HL-60 (cell line): ENCODE measurements around the gene CCDC187.

Experiments used
- GABPA ChIP-seq: IDR thresholded peaks from 2 replicates; pipeline ENCODE4 v1.6.1; 2012; ENCODE audit warnings: low read depth
- POLR2AphosphoS5 ChIP-seq: IDR thresholded peaks from 2 replicates; pipeline ENCODE4 v1.6.1; 2012; ENCODE audit warnings: low read depth
- REST ChIP-seq: IDR thresholded peaks from 2 replicates; pipeline ENCODE4 v1.6.1; 2012; ENCODE audit warnings: low read depth; ENCODE audit not compliant: insufficient replicate concordance
- SPI1 ChIP-seq: IDR thresholded peaks from 2 replicates; pipeline ENCODE4 v1.6.1; 2012; ENCODE audit warnings: low read depth, mild to moderate bottlenecking, borderline replicate concordance
- TF ChIP-seq, protein P1 (sequence below): IDR thresholded peaks from one replicate; pipeline ENCODE4 v1.5.1; 2011; ENCODE audit warnings: low read length, control low read depth, inconsistent platforms; ENCODE audit not compliant: insufficient read depth

DNA sequence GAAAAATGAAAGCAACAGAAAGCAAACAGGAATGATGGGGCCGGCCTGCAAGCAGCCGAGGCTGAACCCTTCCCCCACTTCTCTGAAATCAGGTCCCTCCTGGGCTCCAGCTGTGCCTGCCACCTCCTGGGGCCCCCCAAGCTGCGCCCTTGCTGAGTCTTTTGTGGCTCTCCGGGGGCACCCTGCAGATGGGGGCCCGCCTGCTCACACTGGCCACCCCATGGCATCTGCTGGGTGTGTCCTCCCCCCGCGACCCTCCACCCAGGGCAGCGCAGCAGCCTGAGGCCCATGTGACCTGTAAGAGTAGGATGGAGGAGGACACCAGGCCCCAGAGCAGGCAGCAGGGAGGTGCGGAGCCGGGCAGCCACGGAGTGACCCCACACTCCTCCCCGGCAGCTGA is 29.2 kb upstream of the CCDC187 start:
- TF ChIP-seq POLR2AphosphoS5 (no peak), REST (no peak), GABPA (no peak), SPI1 (no peak)
- TF ChIP-seq, protein P1, sequence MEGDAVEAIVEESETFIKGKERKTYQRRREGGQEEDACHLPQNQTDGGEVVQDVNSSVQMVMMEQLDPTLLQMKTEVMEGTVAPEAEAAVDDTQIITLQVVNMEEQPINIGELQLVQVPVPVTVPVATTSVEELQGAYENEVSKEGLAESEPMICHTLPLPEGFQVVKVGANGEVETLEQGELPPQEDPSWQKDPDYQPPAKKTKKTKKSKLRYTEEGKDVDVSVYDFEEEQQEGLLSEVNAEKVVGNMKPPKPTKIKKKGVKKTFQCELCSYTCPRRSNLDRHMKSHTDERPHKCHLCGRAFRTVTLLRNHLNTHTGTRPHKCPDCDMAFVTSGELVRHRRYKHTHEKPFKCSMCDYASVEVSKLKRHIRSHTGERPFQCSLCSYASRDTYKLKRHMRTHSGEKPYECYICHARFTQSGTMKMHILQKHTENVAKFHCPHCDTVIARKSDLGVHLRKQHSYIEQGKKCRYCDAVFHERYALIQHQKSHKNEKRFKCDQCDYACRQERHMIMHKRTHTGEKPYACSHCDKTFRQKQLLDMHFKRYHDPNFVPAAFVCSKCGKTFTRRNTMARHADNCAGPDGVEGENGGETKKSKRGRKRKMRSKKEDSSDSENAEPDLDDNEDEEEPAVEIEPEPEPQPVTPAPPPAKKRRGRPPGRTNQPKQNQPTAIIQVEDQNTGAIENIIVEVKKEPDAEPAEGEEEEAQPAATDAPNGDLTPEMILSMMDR, result no peak
